ENCODE data around the gene C16orf74. TPM values are rescaled to one million over a fixed set of nuclear protein-coding genes. Genes with fewer than 3 reads are reported as not detected.

C16orf74 gene
- total and polyA plus RNA-seq, 2 donors: 1.5 to 6.4 TPM

- H3K27ac ChIP-seq (ENCODE audit: low read depth in 1 of 2, low read length in 1 of 2): no peak overlapping the region
- H3K4me1 ChIP-seq (ENCODE audit: control insufficient read depth in 2 of 2, insufficient read depth in 2 of 2, low read length in 2 of 2): peaks cover 0 to 25% of the 10 kb centered on the region in 2 donors
- no peak for DNase-seq (ENCODE audit: low read depth in 6 of 9, low spot score in 9 of 9)
- peaks cover 8 to 32% of the 10 kb centered on the region in 2 donors for H3K27me3 ChIP-seq (ENCODE audit: control insufficient read depth in 2 of 2, insufficient read depth in 1 of 2, low read length in 1 of 2)
- no peak overlapping the region for H3K4me3 ChIP-seq (ENCODE audit: low read length in 2 of 2)
- WGBS: 58% methylated on average over 6 of the region's 6 CpGs
- peaks cover 0 to 2% of the 10 kb centered on the region in 2 donors for H3K9me3 ChIP-seq (ENCODE audit: control insufficient read depth in 2 of 2, insufficient read depth in 1 of 2, low read length in 1 of 2)
- H3K36me3 ChIP-seq (ENCODE audit: control insufficient read depth in 2 of 2, insufficient read depth in 2 of 2, low read length in 1 of 2): no peaks in the 10 kb centered on the region
Measured at GRCh38 chr16:85718153-85718477, 32.8 kb downstream of the C16orf74 start.

GRCh38 chr16:85717393-85718152 lies 33.3 kb downstream of the C16orf74 start:
- Histone ChIP-seq H3K27me3 (ENCODE audit: control insufficient read depth in 2 of 2, insufficient read depth in 1 of 2, low read length in 1 of 2) (peaks cover 8 to 34% of the 10 kb centered on the region in 2 donors), H3K9me3 (ENCODE audit: control insufficient read depth in 2 of 2, insufficient read depth in 1 of 2, low read length in 1 of 2) (peaks cover 0 to 2% of the 10 kb centered on the region in 2 donors), H3K36me3 (ENCODE audit: control insufficient read depth in 2 of 2, insufficient read depth in 2 of 2, low read length in 1 of 2) (no peaks in the 10 kb centered on the region), H3K4me1 (ENCODE audit: control insufficient read depth in 2 of 2, insufficient read depth in 2 of 2, low read length in 2 of 2) (peaks cover 0 to 25% of the 10 kb centered on the region in 2 donors), H3K4me3 (ENCODE audit: low read length in 2 of 2) (no peak overlapping the region), H3K27ac (ENCODE audit: low read depth in 1 of 2, low read length in 1 of 2) (no peak overlapping the region)
- 54% methylated on average over 21 of the region's 21 CpGs for WGBS
- DNase-seq (ENCODE audit: low read depth in 6 of 9, low spot score in 9 of 9): peak in 8 of 9 donors; percentile 32 to 80 (median 60)

GRCh38 chr16:85716680-85717038 lies 34.2 kb downstream of the C16orf74 start:
- H3K36me3 ChIP-seq (ENCODE audit: control insufficient read depth in 2 of 2, insufficient read depth in 2 of 2, low read length in 1 of 2): no peaks in the 10 kb centered on the region
- no peak for DNase-seq (ENCODE audit: low read depth in 6 of 9, low spot score in 9 of 9)
- peaks cover 8 to 36% of the 10 kb centered on the region in 2 donors for H3K27me3 ChIP-seq (ENCODE audit: control insufficient read depth in 2 of 2, insufficient read depth in 1 of 2, low read length in 1 of 2)
- peaks cover 2 to 4% of the 10 kb centered on the region in 2 donors for H3K9me3 ChIP-seq (ENCODE audit: control insufficient read depth in 2 of 2, insufficient read depth in 1 of 2, low read length in 1 of 2)
- H3K4me1 ChIP-seq (ENCODE audit: control insufficient read depth in 2 of 2, insufficient read depth in 2 of 2, low read length in 2 of 2): peaks cover 0 to 25% of the 10 kb centered on the region in 2 donors
- no peak overlapping the region for H3K27ac ChIP-seq (ENCODE audit: low read depth in 1 of 2, low read length in 1 of 2)
- H3K4me3 ChIP-seq (ENCODE audit: low read length in 2 of 2): no peak overlapping the region
- 74% methylated on average over 3 of the region's 3 CpGs for WGBS

GRCh38 chr16:85716022-85716679 lies 34.7 kb downstream of the C16orf74 start:
- H3K9me3 ChIP-seq (ENCODE audit: control insufficient read depth in 2 of 2, insufficient read depth in 1 of 2, low read length in 1 of 2): peaks cover 2 to 4% of the 10 kb centered on the region in 2 donors
- peaks cover 8 to 36% of the 10 kb centered on the region in 2 donors for H3K27me3 ChIP-seq (ENCODE audit: control insufficient read depth in 2 of 2, insufficient read depth in 1 of 2, low read length in 1 of 2)
- no peak for DNase-seq (ENCODE audit: low read depth in 6 of 9, low spot score in 9 of 9)
- no peak overlapping the region for H3K4me3 ChIP-seq (ENCODE audit: low read length in 2 of 2)
- H3K27ac ChIP-seq (ENCODE audit: low read depth in 1 of 2, low read length in 1 of 2): no peak overlapping the region
- 29% methylated on average over 9 of the region's 9 CpGs for WGBS
- H3K4me1 ChIP-seq (ENCODE audit: control insufficient read depth in 2 of 2, insufficient read depth in 2 of 2, low read length in 2 of 2): peaks cover 0 to 25% of the 10 kb centered on the region in 2 donors
- no peaks in the 10 kb centered on the region for H3K36me3 ChIP-seq (ENCODE audit: control insufficient read depth in 2 of 2, insufficient read depth in 2 of 2, low read length in 1 of 2)

- no peak overlapping the region for H3K27ac ChIP-seq (ENCODE audit: low read depth in 1 of 2, low read length in 1 of 2)
- H3K4me1 ChIP-seq (ENCODE audit: control insufficient read depth in 2 of 2, insufficient read depth in 2 of 2, low read length in 2 of 2): peaks cover 0 to 25% of the 10 kb centered on the region in 2 donors
- H3K9me3 ChIP-seq (ENCODE audit: control insufficient read depth in 2 of 2, insufficient read depth in 1 of 2, low read length in 1 of 2): peaks cover 2 to 4% of the 10 kb centered on the region in 2 donors
- no peak overlapping the region for H3K4me3 ChIP-seq (ENCODE audit: low read length in 2 of 2)
- peaks cover 8 to 39% of the 10 kb centered on the region in 2 donors for H3K27me3 ChIP-seq (ENCODE audit: control insufficient read depth in 2 of 2, insufficient read depth in 1 of 2, low read length in 1 of 2)
- 27% methylated on average over 22 of the region's 22 CpGs for WGBS
- peak in 2 of 9 donors; percentile 24 to 38 for DNase-seq (ENCODE audit: low read depth in 6 of 9, low spot score in 9 of 9)
- H3K36me3 ChIP-seq (ENCODE audit: control insufficient read depth in 2 of 2, insufficient read depth in 2 of 2, low read length in 1 of 2): no peaks in the 10 kb centered on the region
Measured at GRCh38 chr16:85715169-85716021, 35.5 kb downstream of the C16orf74 start.

GRCh38 chr16:85712801-85713200 lies 38.1 kb downstream of the C16orf74 start:
- H3K36me3 ChIP-seq (ENCODE audit: control insufficient read depth in 2 of 2, insufficient read depth in 2 of 2, low read length in 1 of 2): no peaks in the 10 kb centered on the region
- H3K27ac ChIP-seq (ENCODE audit: low read depth in 1 of 2, low read length in 1 of 2): no peak overlapping the region
- DNase-seq (ENCODE audit: low read depth in 6 of 9, low spot score in 9 of 9): no peak
- peaks cover 2 to 4% of the 10 kb centered on the region in 2 donors for H3K9me3 ChIP-seq (ENCODE audit: control insufficient read depth in 2 of 2, insufficient read depth in 1 of 2, low read length in 1 of 2)
- no peak overlapping the region for H3K4me3 ChIP-seq (ENCODE audit: low read length in 2 of 2)
- peaks cover 0 to 25% of the 10 kb centered on the region in 2 donors for H3K4me1 ChIP-seq (ENCODE audit: control insufficient read depth in 2 of 2, insufficient read depth in 2 of 2, low read length in 2 of 2)
- peaks cover 8 to 47% of the 10 kb centered on the region in 2 donors for H3K27me3 ChIP-seq (ENCODE audit: control insufficient read depth in 2 of 2, insufficient read depth in 1 of 2, low read length in 1 of 2)
- WGBS: 80% methylated on average over 9 of the region's 9 CpGs

GRCh38 chr16:85711982-85712587 lies 38.8 kb downstream of the C16orf74 start:
- H3K36me3 ChIP-seq (ENCODE audit: control insufficient read depth in 2 of 2, insufficient read depth in 2 of 2, low read length in 1 of 2): no peaks in the 10 kb centered on the region
- no peak for DNase-seq (ENCODE audit: low read depth in 6 of 9, low spot score in 9 of 9)
- no peak overlapping the region for H3K4me3 ChIP-seq (ENCODE audit: low read length in 2 of 2)
- H3K4me1 ChIP-seq (ENCODE audit: control insufficient read depth in 2 of 2, insufficient read depth in 2 of 2, low read length in 2 of 2): peaks cover 0 to 19% of the 10 kb centered on the region in 2 donors
- H3K9me3 ChIP-seq (ENCODE audit: control insufficient read depth in 2 of 2, insufficient read depth in 1 of 2, low read length in 1 of 2): peaks cover 2 to 4% of the 10 kb centered on the region in 2 donors
- 98% methylated on average over 6 of the region's 6 CpGs for WGBS
- H3K27me3 ChIP-seq (ENCODE audit: control insufficient read depth in 2 of 2, insufficient read depth in 1 of 2, low read length in 1 of 2): peaks cover 4 to 40% of the 10 kb centered on the region in 2 donors
- no peak overlapping the region for H3K27ac ChIP-seq (ENCODE audit: low read depth in 1 of 2, low read length in 1 of 2)

- Histone ChIP-seq H3K27me3 (ENCODE audit: control insufficient read depth in 2 of 2, insufficient read depth in 1 of 2, low read length in 1 of 2) (peaks cover 0 to 26% of the 10 kb centered on the region in 2 donors), H3K36me3 (ENCODE audit: control insufficient read depth in 2 of 2, insufficient read depth in 2 of 2, low read length in 1 of 2) (no peaks in the 10 kb centered on the region), H3K9me3 (ENCODE audit: control insufficient read depth in 2 of 2, insufficient read depth in 1 of 2, low read length in 1 of 2) (peaks cover 0 to 4% of the 10 kb centered on the region in 2 donors), H3K4me1 (ENCODE audit: control insufficient read depth in 2 of 2, insufficient read depth in 2 of 2, low read length in 2 of 2) (peaks cover 0 to 8% of the 10 kb centered on the region in 2 donors), H3K4me3 (ENCODE audit: low read length in 2 of 2) (no peak overlapping the region), H3K27ac (ENCODE audit: low read depth in 1 of 2, low read length in 1 of 2) (no peak overlapping the region)
- no peak for DNase-seq (ENCODE audit: low read depth in 6 of 9, low spot score in 9 of 9)
- 96% methylated on average over 9 of the region's 9 CpGs for WGBS
Measured at GRCh38 chr16:85710732-85711131, 40.2 kb downstream of the C16orf74 start.

Measured in thymus (tissue), 11 donors.